Measurements from ENCODE around the gene CACNA1D.

GRCh38 chr3:53807117-53807810 lies 312.9 kb downstream of the CACNA1D start:
- TF ChIP-seq CTCF (IDR thresholded peaks at IDR 0.05; ENCODE audit: extremely low read depth in 1 of 2, insufficient read depth in 1 of 2, low read depth in 1 of 2, low read length in 2 of 2): no peak
- no peak for TF ChIP-seq EZH2 (IDR thresholded peaks at IDR 0.05; ENCODE audit: borderline replicate concordance, low read depth, low read length, severe bottlenecking)
- no peak for TF ChIP-seq POLR2A (IDR thresholded peaks at IDR 0.05; ENCODE audit: low read depth, low read length)
- no peak for TF ChIP-seq MAX (IDR thresholded peaks at IDR 0.05; ENCODE audit: insufficient read depth, insufficient read length)
- no peak for TF ChIP-seq POLR2AphosphoS5 (IDR thresholded peaks at IDR 0.05; ENCODE audit: insufficient read depth, low read depth, low read length)
